ENCODE results near the gene C7orf57. TPM values are rescaled to one million over a fixed set of nuclear protein-coding genes. Genes with fewer than 3 reads are reported as not detected.

The C7orf57 gene
- total RNA-seq, 1 donor from 2014 or later: not detected

DNA sequence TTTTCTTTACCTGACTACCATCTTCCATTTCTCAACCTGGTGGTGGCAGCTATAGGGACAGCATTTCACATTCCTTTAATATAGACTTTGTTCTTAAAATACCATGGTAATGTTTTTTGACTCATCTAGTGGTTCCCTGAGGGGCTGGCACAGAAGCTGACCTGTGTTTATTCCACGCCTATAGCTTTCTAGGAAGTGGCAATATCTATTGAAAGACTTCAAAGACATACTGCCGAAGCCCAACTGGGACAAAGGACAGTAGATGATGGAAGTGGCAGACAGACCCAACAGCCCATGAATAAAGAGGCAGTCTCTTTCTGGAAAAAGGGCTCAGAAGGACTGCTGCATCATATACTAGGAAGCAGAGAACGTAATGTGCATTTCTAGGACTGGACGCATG, 17.7 kb upstream of the C7orf57 start:
- peaks cover 9% of the 10 kb centered on the region for H3K4me1 Mint-ChIP-seq
- no peak for DNase-seq (ENCODE audit: low spot score in 2 of 2, unreplicated experiment in 2 of 2)
- TF ChIP-seq CTCF (IDR thresholded peaks at IDR 0.05; ENCODE audit: unreplicated experiment): no peak
- H3K4me3 Mint-ChIP-seq: no peak overlapping the region
- no peaks in the 10 kb centered on the region for H3K36me3 Mint-ChIP-seq
- no peak overlapping the region for H3K27ac Mint-ChIP-seq
- no peaks in the 10 kb centered on the region for H3K27me3 Mint-ChIP-seq (ENCODE audit: low read depth)
- peaks cover 38% of the 10 kb centered on the region for H3K9me3 Mint-ChIP-seq

DNA sequence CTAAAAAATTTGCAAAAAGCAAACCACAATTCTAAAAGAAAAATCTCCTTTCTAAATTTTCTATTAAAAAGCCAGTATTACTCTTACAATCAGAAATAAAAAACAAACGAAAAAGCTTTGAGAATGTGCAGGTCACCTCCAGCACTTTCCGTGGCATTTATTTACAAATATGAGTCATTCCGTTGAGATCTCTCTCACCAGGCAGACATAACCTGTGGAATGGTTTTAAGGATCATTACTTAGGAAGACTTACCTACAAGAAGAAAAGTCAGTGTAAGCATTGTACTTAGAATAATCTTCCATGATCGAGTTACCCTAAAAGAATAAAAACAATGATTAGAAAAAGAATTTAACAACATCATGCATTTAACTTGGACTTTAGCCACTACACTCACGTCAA, 9.7 kb upstream of the C7orf57 start:
- Mint-ChIP-seq H3K4me3 (no peak overlapping the region), H3K27ac (no peak overlapping the region), H3K27me3 (ENCODE audit: low read depth) (peaks cover 16% of the 10 kb centered on the region), H3K4me1 (no peaks in the 10 kb centered on the region), H3K9me3 (peaks cover 34% of the 10 kb centered on the region), H3K36me3 (no peaks in the 10 kb centered on the region)
- TF ChIP-seq CTCF (IDR thresholded peaks at IDR 0.05; ENCODE audit: unreplicated experiment): no peak
- no peak for DNase-seq (ENCODE audit: low spot score in 2 of 2, unreplicated experiment in 2 of 2)

DNA sequence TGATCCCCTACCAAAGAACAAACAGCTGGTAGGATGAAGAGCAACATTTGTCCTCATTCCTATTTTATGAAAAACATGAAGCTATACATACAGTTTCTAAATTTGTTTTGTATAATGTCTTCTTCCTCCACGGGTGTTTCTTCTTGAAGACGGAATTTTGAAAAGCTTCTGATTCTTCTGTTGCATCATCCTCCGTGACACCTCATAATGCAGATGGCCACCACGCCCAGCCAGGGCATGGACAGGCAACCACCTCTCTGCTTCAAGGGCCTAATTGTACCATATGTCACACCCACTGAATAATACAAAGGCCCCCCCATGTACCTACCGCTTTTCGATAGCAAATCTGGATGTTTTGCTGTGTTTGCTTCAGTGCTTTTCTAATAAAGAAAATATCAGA, 6.4 kb upstream of the C7orf57 start, which contains the start of gene SUN3:
SUN3 (minus strand) TSS at position 170 of the 400 bp plus-strand sequence; CDS start at position 1, 169 bp downstream.
- TF ChIP-seq CTCF (IDR thresholded peaks at IDR 0.05; ENCODE audit: unreplicated experiment): no peak
- Mint-ChIP-seq H3K9me3 (peaks cover 7% of the 10 kb centered on the region), H3K27me3 (ENCODE audit: low read depth) (peaks cover 39% of the 10 kb centered on the region), H3K4me3 (no peak within 1 kb of the TSS), H3K36me3 (no peaks in the 10 kb centered on the region), H3K4me1 (no peaks in the 10 kb centered on the region), H3K27ac (no peak within 1 kb of the TSS)
- no peak for DNase-seq (ENCODE audit: low spot score in 2 of 2, unreplicated experiment in 2 of 2)

DNA sequence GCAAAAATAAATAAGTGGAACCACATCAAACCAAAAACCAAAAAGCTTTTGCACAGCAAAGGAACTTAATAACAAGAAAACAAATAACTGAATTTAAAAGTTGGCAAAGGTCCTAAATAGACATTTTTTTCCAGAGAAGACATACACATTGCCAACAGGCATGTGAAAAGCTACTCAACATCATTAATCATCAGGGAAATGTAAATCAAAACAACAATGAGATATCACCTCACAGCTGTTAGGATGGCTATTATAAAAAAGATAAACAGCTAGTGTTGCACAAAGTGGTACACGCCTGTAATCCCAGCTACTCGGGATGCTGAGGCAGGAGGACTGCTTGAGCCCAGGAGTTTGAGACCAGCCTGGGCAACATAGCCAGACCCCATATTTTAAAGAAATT, 4.2 kb upstream of the C7orf57 start:
- no peak overlapping the region for H3K4me3 Mint-ChIP-seq
- no peaks in the 10 kb centered on the region for H3K9me3 Mint-ChIP-seq
- H3K36me3 Mint-ChIP-seq: no peaks in the 10 kb centered on the region
- H3K4me1 Mint-ChIP-seq: peaks cover 5% of the 10 kb centered on the region
- no peak overlapping the region for H3K27ac Mint-ChIP-seq
- TF ChIP-seq CTCF (IDR thresholded peaks at IDR 0.05; ENCODE audit: unreplicated experiment): no peak
- H3K27me3 Mint-ChIP-seq (ENCODE audit: low read depth): peaks cover 58% of the 10 kb centered on the region
- DNase-seq (ENCODE audit: low spot score in 2 of 2, unreplicated experiment in 2 of 2): no peak

GRCh38 chr7:48033922-48034321, 1.4 kb upstream of the C7orf57 start:
- no peaks in the 10 kb centered on the region for H3K9me3 Mint-ChIP-seq
- no peaks in the 10 kb centered on the region for H3K36me3 Mint-ChIP-seq
- H3K4me1 Mint-ChIP-seq: peaks cover 6% of the 10 kb centered on the region
- no peak overlapping the region for H3K27ac Mint-ChIP-seq
- no peak overlapping the region for H3K4me3 Mint-ChIP-seq
- H3K27me3 Mint-ChIP-seq (ENCODE audit: low read depth): peaks cover 80% of the 10 kb centered on the region
- no peak for DNase-seq (ENCODE audit: low spot score in 2 of 2, unreplicated experiment in 2 of 2)
- TF ChIP-seq CTCF (IDR thresholded peaks at IDR 0.05; ENCODE audit: unreplicated experiment): no peak

DNA sequence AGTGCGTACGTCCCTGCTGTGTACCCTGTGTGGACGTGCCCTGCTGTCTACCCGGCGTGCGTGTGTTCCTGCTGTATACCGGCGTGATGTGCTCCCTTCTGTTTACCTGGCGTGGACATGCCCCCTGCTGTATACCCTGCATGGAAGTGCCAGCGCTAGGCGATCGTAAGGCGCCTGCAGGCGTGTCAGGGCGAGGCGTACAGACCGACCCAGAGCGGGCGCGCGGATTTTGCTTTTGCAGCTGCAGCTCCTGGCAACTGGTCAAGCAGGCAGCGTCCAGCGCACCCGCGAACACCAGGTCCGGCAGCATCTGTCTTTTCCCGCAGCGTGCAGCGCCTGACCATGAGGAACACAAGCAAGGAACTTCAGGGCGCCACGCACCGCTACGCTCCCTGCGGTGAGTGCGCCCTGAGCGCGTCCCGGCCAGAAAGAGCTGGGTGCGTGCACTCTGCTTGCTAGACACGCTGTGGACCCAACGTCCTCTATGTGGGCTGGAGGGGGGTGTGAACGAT, 680 bp downstream of the C7orf57 start:
- no peaks in the 10 kb centered on the region for H3K9me3 Mint-ChIP-seq
- peaks cover 73% of the 10 kb centered on the region for H3K27me3 Mint-ChIP-seq (ENCODE audit: low read depth)
- H3K36me3 Mint-ChIP-seq: no peaks in the 10 kb centered on the region
- H3K27ac Mint-ChIP-seq: peak overlapping the region; percentile 28
- H3K4me1 Mint-ChIP-seq: peaks cover 6% of the 10 kb centered on the region
- DNase-seq (ENCODE audit: low spot score in 2 of 2, unreplicated experiment in 2 of 2): no peak
- TF ChIP-seq CTCF (IDR thresholded peaks at IDR 0.05; ENCODE audit: unreplicated experiment): no peak
- peak overlapping the region; percentile 68 for H3K4me3 Mint-ChIP-seq

All from mesothelial cell of epicardium (in vitro differentiated cells).